HCT116 (cell line): Measurements from ENCODE around the gene POLRMT. TPM values are rescaled to one million over a fixed set of nuclear protein-coding genes. Genes with fewer than 3 reads are reported as not detected.

ENCODE experiments used
- ATAC-seq: fragments of 200-7000 bp; cut with Tn5 transposase; 2 replicates; pipeline ENCODE4 v1.9.1; 2020; ENCODE audit warnings: mild to moderate bottlenecking, moderate library complexity
- BruUV-seq: library from RNA; stranded (reverse); fragments of 400-500 nt; replicated peaks from 2 replicates; lab custom pipeline; 2021; lab: Mats Ljungman, UMichigan
- CTCF ChIA-PET: fragments of 300-600 bp; sonication (Branson Sonifier 250); formaldehyde crosslinking; loops from one replicate; lab custom pipeline; 2021; ENCODE audit warnings: antibody characterized with exemption; lab: Charles Lee
- POLR2A ChIA-PET: fragments of 300-600, 350-600 bp; sonication (Branson Sonifier 250); formaldehyde crosslinking; loops from one replicate; lab custom pipeline; 2021; ENCODE audit warnings: antibody characterized with exemption; lab: Charles Lee
- RAD21 ChIA-PET, 2 experiments: fragments of 300-600 bp; sonication (Branson Sonifier 250); formaldehyde crosslinking; loops; one replicate each; lab custom pipeline; 2023; ENCODE audit warnings: low total read pairs in 2 of 2; ENCODE audit not compliant: uncharacterized antibody in 2 of 2, unreplicated experiment in 2 of 2, low non-redundant PET in 1 of 2; lab: Charles Lee
- DNase-seq: peaks from one replicate; pipeline ENCODE4 v3.0.0-alpha.2; 2010; ENCODE audit warnings: low read depth, low spot score
- H2AFZ ChIP-seq: fragments of 200-600 bp; shearing (Covaris generic), sonication (generic); 2 replicates; pipeline ENCODE4 v1.6.1; 2017; ENCODE audit warnings: low read depth, mixed run types, mixed read lengths, antibody characterized with exemption, low read length; ENCODE audit not compliant: poor library complexity, severe bottlenecking
- H3K27ac ChIP-seq: 2 replicates; pipeline ENCODE4 v1.5.1; 2012; ENCODE audit warnings: low read depth, low read length
- H3K27me3 ChIP-seq: fragments of 200-600 bp; sonication (generic); 2 replicates; pipeline ENCODE4 v1.6.1; 2016; ENCODE audit warnings: mixed run types, low read length, mixed read lengths; ENCODE audit not compliant: insufficient read depth
- H3K36me3 ChIP-seq, 2 experiments: fragments of 200-500 bp in 1 of 2; fragments of 200-600 bp in 1 of 2; sonication (Bioruptor generic) in 1 of 2; sonication (generic) in 1 of 2; 2 replicates each; pipeline versions ENCODE4 v1.5.1 to v1.6.1; 2014 to 2016; ENCODE audit warnings: low read length in 2 of 2, inconsistent platforms in 1 of 2, mixed read lengths in 1 of 2, mixed run types in 1 of 2; ENCODE audit not compliant: insufficient read depth in 2 of 2, control insufficient read depth in 1 of 2
- H3K4me1 ChIP-seq, 2 experiments: fragments of 200-600 bp in 1 of 2; sonication (generic) in 1 of 2; 2 replicates each; pipeline versions ENCODE4 v1.5.1 to v1.6.1; 2012 to 2017; ENCODE audit warnings: low read length in 2 of 2, inconsistent platforms in 1 of 2, mild to moderate bottlenecking in 1 of 2, mixed read lengths in 1 of 2, mixed run types in 1 of 2, moderate library complexity in 1 of 2; ENCODE audit not compliant: insufficient read depth in 2 of 2, control insufficient read depth in 1 of 2
- H3K4me2 ChIP-seq: fragments of 200-600 bp; sonication (generic); 2 replicates; pipeline ENCODE4 v1.6.1; 2017; ENCODE audit warnings: mixed run types, low read length, mixed read lengths
- H3K4me3 ChIP-seq, 2 experiments: fragments of 200-600 bp in 1 of 2; sonication (generic) in 1 of 2; replicated peaks in 1 of 2; 2 replicates each; pipeline ENCODE4 v1.5.1; 2011 to 2016; ENCODE audit warnings: low read length in 2 of 2, control low read depth in 1 of 2, low read depth in 1 of 2, mild to moderate bottlenecking in 1 of 2, mixed read lengths in 1 of 2, mixed run types in 1 of 2
- H3K79me2 ChIP-seq: fragments of 200-600 bp; sonication (generic); 2 replicates; pipeline ENCODE4 v1.6.1; 2017; ENCODE audit warnings: mild to moderate bottlenecking, mixed run types, low read length, moderate library complexity, mixed read lengths; ENCODE audit not compliant: insufficient read depth
- H3K9ac ChIP-seq: fragments of 200-600 bp; sonication (generic); 2 replicates; pipeline ENCODE4 v1.6.1; 2016; ENCODE audit warnings: low read length, mixed read lengths
- H3K9me2 ChIP-seq: fragments of 200-600 bp; sonication (generic), shearing (Covaris generic); 2 replicates; pipeline ENCODE4 v1.6.1; 2017; ENCODE audit warnings: mixed run types, mild to moderate bottlenecking, moderate library complexity; ENCODE audit not compliant: insufficient read depth
- H3K9me3 ChIP-seq, 2 experiments: fragments of 200-500 bp in 1 of 2; fragments of 200-600 bp in 1 of 2; sonication (Bioruptor generic) in 1 of 2; sonication (generic) in 1 of 2; 2 replicates each; pipeline ENCODE4 v1.6.1; 2014 to 2017; ENCODE audit warnings: low read length in 2 of 2, mixed read lengths in 2 of 2, inconsistent platforms in 1 of 2, low read depth in 1 of 2, mild to moderate bottlenecking in 1 of 2, mixed run types in 1 of 2, moderate library complexity in 1 of 2; ENCODE audit not compliant: control insufficient read depth in 1 of 2, insufficient read depth in 1 of 2
- H4K20me1 ChIP-seq: fragments of 200-600 bp; sonication (generic), shearing (Covaris generic); 2 replicates; pipeline ENCODE4 v1.6.1; 2017; ENCODE audit warnings: mixed run types, mild to moderate bottlenecking, moderate library complexity; ENCODE audit not compliant: insufficient read depth
- ATF3 ChIP-seq: IDR thresholded peaks from 2 replicates; pipeline ENCODE4 v1.6.1; 2012
- CBX3 ChIP-seq: IDR thresholded peaks from 2 replicates; pipeline ENCODE4 v1.6.1; 2012; ENCODE audit warnings: low read depth
- CEBPB ChIP-seq: IDR thresholded peaks from 2 replicates; pipeline ENCODE4 v1.6.1; 2012; ENCODE audit warnings: low read depth
- CTCF ChIP-seq, 3 experiments: fragments of 200-600 bp in 1 of 3; sonication (generic) in 1 of 3; IDR thresholded peaks in 2 of 3; conservative IDR thresholded peaks in 1 of 3; 2 replicates each; pipeline ENCODE4 v1.5.1; 2012 to 2017; ENCODE audit warnings: low read depth in 2 of 3, low read length in 2 of 3, antibody characterized with exemption in 1 of 3, borderline replicate concordance in 1 of 3, control low read depth in 1 of 3, mild to moderate bottlenecking in 1 of 3, mixed read lengths in 1 of 3, mixed run types in 1 of 3, moderate library complexity in 1 of 3; ENCODE audit not compliant: insufficient read depth in 1 of 3
- ELF1 ChIP-seq: IDR thresholded peaks from 2 replicates; pipeline ENCODE4 v1.6.1; 2012; ENCODE audit warnings: low read depth, borderline replicate concordance
- EZH2phosphoT487 ChIP-seq: fragments of 200-600 bp; IDR thresholded peaks from 2 replicates; pipeline ENCODE4 v1.6.1; 2018; ENCODE audit warnings: antibody characterized with exemption, borderline replicate concordance
- FOSL1 ChIP-seq: IDR thresholded peaks from 2 replicates; pipeline ENCODE4 v1.6.1; 2012; ENCODE audit warnings: low read depth
- JUND ChIP-seq: IDR thresholded peaks from 2 replicates; pipeline ENCODE4 v1.6.1; 2012
- MAX ChIP-seq: IDR thresholded peaks from 2 replicates; pipeline ENCODE4 v1.6.1; 2012
- POLR2A ChIP-seq: IDR thresholded peaks from 2 replicates; pipeline ENCODE4 v1.7.0; 2011; ENCODE audit warnings: borderline replicate concordance; ENCODE audit not compliant: insufficient read depth, insufficient read length; ENCODE audit errors: extremely low read depth
- POLR2AphosphoS5 ChIP-seq: IDR thresholded peaks from 2 replicates; pipeline ENCODE4 v1.6.1; 2011; ENCODE audit warnings: mild to moderate bottlenecking, low read depth, low read length, moderate library complexity
- RAD21 ChIP-seq: IDR thresholded peaks from 2 replicates; pipeline ENCODE4 v1.6.1; 2012; ENCODE audit warnings: low read depth, mild to moderate bottlenecking
- REST ChIP-seq: IDR thresholded peaks from 2 replicates; pipeline ENCODE4 v1.6.1; 2012; ENCODE audit warnings: low read depth
- SIN3A ChIP-seq: IDR thresholded peaks from 2 replicates; pipeline ENCODE4 v1.6.1; 2012; ENCODE audit warnings: low read depth
- SP1 ChIP-seq: IDR thresholded peaks from 2 replicates; pipeline ENCODE4 v1.6.1; 2012; ENCODE audit warnings: low read depth
- TCF7L2 ChIP-seq: IDR thresholded peaks from 2 replicates; pipeline ENCODE4 v1.7.0; 2011; ENCODE audit warnings: borderline replicate concordance, inconsistent platforms; ENCODE audit not compliant: insufficient read depth, insufficient read length; ENCODE audit errors: extremely low read depth
- YY1 ChIP-seq: IDR thresholded peaks from 2 replicates; pipeline ENCODE4 v1.6.1; 2011; ENCODE audit warnings: low read length, low read depth, moderate library complexity, mild to moderate bottlenecking; ENCODE audit not compliant: insufficient replicate concordance; ENCODE audit errors: extremely low read depth
- ZBTB33 ChIP-seq: IDR thresholded peaks from 2 replicates; pipeline ENCODE4 v1.6.1; 2011; ENCODE audit warnings: mild to moderate bottlenecking, low read length, moderate library complexity; ENCODE audit not compliant: insufficient replicate concordance; ENCODE audit errors: extremely low read depth
- ZFX ChIP-seq: fragments of 450-650 bp; IDR thresholded peaks from 2 replicates; pipeline ENCODE4 v1.6.1; 2017
- ZNF274 ChIP-seq: fragments of 200-500 bp; sonication (Bioruptor generic); IDR thresholded peaks from 2 replicates; pipeline ENCODE4 v1.6.1; 2014; ENCODE audit warnings: mild to moderate bottlenecking, low read depth, low read length, inconsistent platforms
- intact Hi-C: fragments of 100-400 bp; cut with micrococcal nuclease; formaldehyde crosslinking; loops from 2 replicates; pipeline ENCODE4 v1.10.0; 2022
- total RNA-seq: library from RNA; stranded (reverse); gene quantifications from one replicate; pipeline ENCODE4 v1.2.1, GENCODE V29; 2021; ENCODE audit not compliant: unreplicated experiment

The POLRMT gene
- total RNA-seq, 1 experiment from 2014 or later: 138 TPM

- intact Hi-C loops: no loop called here
- no peaks in the 10 kb centered on the region for H3K9me3 ChIP-seq
- no peak for ATAC-seq
- BruUV-seq: no TSS peak
- ChIA-PET RAD21 (interaction anchor here in 1 of 2 experiments (0.7 kb wide), 1 partner anchor 54 kb away, joined by 3 read pairs; no protein-coding TSS in a partner anchor), POLR2A (no interaction called here), CTCF (no interaction called here)
- H3K27me3 ChIP-seq: no peaks in the 10 kb centered on the region
- TF ChIP-seq SP1: no peak
- no peak for TF ChIP-seq POLR2A
- no peak for TF ChIP-seq REST
- no peak for TF ChIP-seq EZH2phosphoT487
- TF ChIP-seq POLR2AphosphoS5: no peak
- no peak for TF ChIP-seq CBX3
- no peak for TF ChIP-seq CEBPB
- no peak for TF ChIP-seq RAD21
- no peak for TF ChIP-seq MAX
- TF ChIP-seq ATF3: no peak
- no peak for TF ChIP-seq FOSL1
- TF ChIP-seq SIN3A: no peak
- no peak for TF ChIP-seq ZFX
- TF ChIP-seq YY1: no peak
- no peak for TF ChIP-seq ZBTB33
- TF ChIP-seq ZNF274: no peak
- no peak for TF ChIP-seq TCF7L2
- TF ChIP-seq CTCF (IDR thresholded peaks at IDR 0.05 in 2 of 3, conservative IDR thresholded peaks at IDR 0.05 in 1 of 3; ENCODE audit: borderline replicate concordance in 1 of 3, insufficient read depth in 1 of 3, low read depth in 2 of 3, low read length in 2 of 3): no peak
- TF ChIP-seq JUND: no peak
- TF ChIP-seq ELF1: no peak
- H3K27ac ChIP-seq: no peak overlapping the region
- H3K79me2 ChIP-seq: peaks cover 16% of the 10 kb centered on the region; the same call in 1 of the 2 replicates
- peaks cover 12 to 27% of the 10 kb centered on the region in 2 experiments for H3K4me1 ChIP-seq
- H3K36me3 ChIP-seq: no peaks in the 10 kb centered on the region; a peak in 1 of 4 replicates
- H3K4me3 ChIP-seq: no peak overlapping the region
- H3K9me2 ChIP-seq: no peaks in the 10 kb centered on the region
- no peak for DNase-seq
- H4K20me1 ChIP-seq: no peaks in the 10 kb centered on the region
- no peak overlapping the region for H2AFZ ChIP-seq
- H3K4me2 ChIP-seq: no peak overlapping the region
- no peak overlapping the region for H3K9ac ChIP-seq
Observed at GRCh38 chr19:682678-683320, 49.5 kb upstream of the POLRMT start.
